Measurements from ENCODE around the gene AGFG1.

- TF ChIP-seq CTCF (conservative IDR thresholded peaks at IDR 0.05) = no peak
- TF ChIP-seq EZH2 (IDR thresholded peaks at IDR 0.05; ENCODE audit: low read depth) = no peak
Measured at GRCh38 chr2:227462972-227463931, 8.7 kb upstream of the AGFG1 start.
